Breast epithelium (tissue), 4 donors: Measurements from ENCODE around the gene ZZZ3. TPM values are rescaled to one million over a fixed set of nuclear protein-coding genes. Genes with fewer than 3 reads are reported as not detected.

Experiments
- DNase-seq, 2 donors: peaks; one replicate each; pipeline ENCODE4 v3.0.0-alpha.2; 2019; ENCODE audit warnings: low spot score in 2 of 2
- H3K27ac ChIP-seq, 2 donors: fragments of 200-600 bp; sonication (generic) in 1 of 2; one replicate each; pipeline ENCODE4 v1.5.1; 2016 to 2019; ENCODE audit warnings: mild to moderate bottlenecking in 1 of 2
- H3K27me3 ChIP-seq, 2 donors: fragments of 200-600 bp; sonication (generic) in 1 of 2; one replicate each; pipeline versions ENCODE4 v1.5.1 to v1.6.0; 2017 to 2019; ENCODE audit warnings: control low read depth in 1 of 2, mild to moderate bottlenecking in 1 of 2
- H3K36me3 ChIP-seq: fragments of 200-600 bp; one replicate; pipeline ENCODE4 v1.5.1; 2019
- H3K4me1 ChIP-seq, 2 donors: fragments of 200-600 bp; sonication (generic); one replicate each; pipeline ENCODE4 v1.5.1; 2016 to 2019; ENCODE audit warnings: control low read depth in 1 of 2
- H3K4me3 ChIP-seq, 3 donors: fragments of 200-600 bp; sonication (generic); 1 replicate in 2 of 3; 2 replicates in 1 of 3; pipeline ENCODE4 v1.5.1; 2016 to 2019; ENCODE audit warnings: mild to moderate bottlenecking in 3 of 3, moderate library complexity in 2 of 3
- H3K9me3 ChIP-seq, 2 donors: fragments of 200-600 bp; sonication (generic) in 1 of 2; one replicate each; pipeline ENCODE4 v1.5.1; 2016 to 2019; ENCODE audit warnings: control low read depth in 1 of 2
- CTCF ChIP-seq, 3 donors: fragments of 450-650 bp; IDR thresholded peaks; one replicate each; pipeline ENCODE4 v1.5.1; 2016 to 2017; ENCODE audit warnings: antibody characterized with exemption in 3 of 3, mild to moderate bottlenecking in 3 of 3, moderate library complexity in 3 of 3
- POLR2A ChIP-seq: fragments of 450-650 bp; IDR thresholded peaks from one replicate; pipeline ENCODE4 v1.6.1; 2016; ENCODE audit warnings: antibody characterized with exemption, mild to moderate bottlenecking, moderate library complexity
- POLR2AphosphoS5 ChIP-seq, 3 donors: sonication (generic); formaldehyde crosslinking; IDR thresholded peaks; one replicate each; pipeline ENCODE4 v1.6.1; 2017; ENCODE audit warnings: antibody characterized with exemption in 3 of 3
- intact Hi-C: fragments of 100-400 bp; cut with DNase I; formaldehyde crosslinking; loops from one replicate; pipeline ENCODE4 v1.15.1; 2023; ENCODE audit warnings: low total_unique reads
- total RNA-seq, 3 donors: library from RNA; depleted of rRNA; stranded (reverse); fragments of >200 nt; gene quantifications; one replicate each; pipeline ENCODE4 v1.1.0, GENCODE V29; 2016

Gene ZZZ3
- total RNA-seq, 3 donors from 2014 or later, result 41.1 to 133 (median 87.2) TPM

- no peaks in the 10 kb centered on the region for H3K9me3 ChIP-seq
- no peak overlapping the region for H3K4me3 ChIP-seq
- TF ChIP-seq POLR2AphosphoS5 (IDR thresholded peaks at IDR 0.05), result no peak
- no peak for TF ChIP-seq POLR2A
- no peak for TF ChIP-seq CTCF (IDR thresholded peaks at IDR 0.05)
- intact Hi-C loops, result loop anchor here (10.0 kb wide), 1 partner anchor 1916 kb away; no protein-coding TSS in a partner anchor
- H3K27me3 ChIP-seq, result no peaks in the 10 kb centered on the region
- no peaks in the 10 kb centered on the region for H3K36me3 ChIP-seq
- no peak for DNase-seq
- peaks cover 0 to 7% of the 10 kb centered on the region in 2 donors for H3K4me1 ChIP-seq
- H3K27ac ChIP-seq, result no peak overlapping the region
These were observed 13.5 kb downstream of the ZZZ3 start for GRCh38 chr1:77668924-77669449.

DNA sequence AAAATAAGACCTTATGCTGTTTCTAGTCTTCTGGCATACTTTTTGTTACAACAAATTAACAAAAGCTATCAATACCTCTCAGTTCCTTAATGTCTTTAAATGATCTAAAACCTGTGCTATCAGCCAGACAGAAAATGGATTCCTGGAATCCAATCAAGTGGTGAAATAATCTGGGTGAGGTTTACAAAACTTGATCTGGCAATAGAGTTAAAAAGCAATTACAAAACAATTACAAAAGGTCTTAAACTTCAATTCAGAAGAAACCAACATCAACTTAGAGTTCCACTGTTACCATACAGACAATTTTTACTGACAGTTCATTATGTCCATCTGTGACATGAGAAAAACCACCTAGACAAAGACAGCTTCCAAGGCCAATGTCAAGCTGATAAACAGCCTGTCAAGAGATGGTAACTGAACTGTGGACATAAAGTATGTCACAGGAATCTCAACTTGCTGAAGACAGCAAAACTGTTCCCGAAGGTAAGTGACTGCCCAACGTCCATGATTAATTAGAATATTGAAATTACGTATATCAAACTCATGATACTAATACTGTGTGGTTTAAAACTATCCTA, 17.4 kb downstream of the ZZZ3 start:
- DNase-seq, result no peak
- intact Hi-C loops, result loop anchor here (10.0 kb wide), 1 partner anchor 1920 kb away; no protein-coding TSS in a partner anchor
- Histone ChIP-seq H3K27me3 (no peaks in the 10 kb centered on the region), H3K4me3 (no peak overlapping the region), H3K27ac (no peak overlapping the region), H3K4me1 (no peaks in the 10 kb centered on the region), H3K9me3 (no peaks in the 10 kb centered on the region), H3K36me3 (no peaks in the 10 kb centered on the region)
- TF ChIP-seq POLR2AphosphoS5 (IDR thresholded peaks at IDR 0.05), result no peak
- no peak for TF ChIP-seq POLR2A
- TF ChIP-seq CTCF (IDR thresholded peaks at IDR 0.05), result no peak

- TF ChIP-seq POLR2AphosphoS5 (IDR thresholded peaks at IDR 0.05) (no peak), CTCF (IDR thresholded peaks at IDR 0.05) (no peak), POLR2A (no peak)
- intact Hi-C loops, result loop anchor here (10.0 kb wide), 1 partner anchor 1923 kb away; no protein-coding TSS in a partner anchor
- DNase-seq, result no peak
- H3K27me3 ChIP-seq, result no peaks in the 10 kb centered on the region
- no peaks in the 10 kb centered on the region for H3K9me3 ChIP-seq
- no peaks in the 10 kb centered on the region for H3K4me1 ChIP-seq
- H3K27ac ChIP-seq, result no peak overlapping the region
- no peaks in the 10 kb centered on the region for H3K36me3 ChIP-seq
- no peak overlapping the region for H3K4me3 ChIP-seq
These were observed 20.8 kb downstream of the ZZZ3 start for GRCh38 chr1:77661696-77662095.

GRCh38 chr1:77659879-77660593, 22.4 kb downstream of the ZZZ3 start:
- Histone ChIP-seq H3K9me3 (no peaks in the 10 kb centered on the region), H3K27ac (no peak overlapping the region), H3K4me3 (no peak overlapping the region), H3K4me1 (no peaks in the 10 kb centered on the region), H3K27me3 (no peaks in the 10 kb centered on the region), H3K36me3 (no peaks in the 10 kb centered on the region)
- TF ChIP-seq CTCF (IDR thresholded peaks at IDR 0.05), result no peak
- TF ChIP-seq POLR2A, result no peak
- TF ChIP-seq POLR2AphosphoS5 (IDR thresholded peaks at IDR 0.05), result no peak
- no peak for DNase-seq
- intact Hi-C loops, result loop anchor here (10.0 kb wide), 1 partner anchor 1925 kb away; no protein-coding TSS in a partner anchor

- TF ChIP-seq POLR2AphosphoS5 (IDR thresholded peaks at IDR 0.05) (no peak), CTCF (IDR thresholded peaks at IDR 0.05) (no peak)
- H3K9me3 ChIP-seq, result no peaks in the 10 kb centered on the region
- intact Hi-C loops, result no loop called here
These were observed 24.2 kb downstream of the ZZZ3 start for GRCh38 chr1:77658271-77658670.

More at GRCh38 chr1:77658271-77658670, 24.2 kb downstream of the ZZZ3 start:
- Histone ChIP-seq H3K27me3 (no peaks in the 10 kb centered on the region), H3K4me3 (no peak overlapping the region), H3K36me3 (no peaks in the 10 kb centered on the region), H3K4me1 (no peaks in the 10 kb centered on the region), H3K27ac (no peak overlapping the region)
- no peak for DNase-seq
